ENCODE measurements around the gene IL17RE.
"Not testable (repeated sequence)": the region's sequence is repeated elsewhere in the genome, so short reads cannot be mapped to it uniquely, and the experiment has no call there.

The IL17RE gene

DNA sequence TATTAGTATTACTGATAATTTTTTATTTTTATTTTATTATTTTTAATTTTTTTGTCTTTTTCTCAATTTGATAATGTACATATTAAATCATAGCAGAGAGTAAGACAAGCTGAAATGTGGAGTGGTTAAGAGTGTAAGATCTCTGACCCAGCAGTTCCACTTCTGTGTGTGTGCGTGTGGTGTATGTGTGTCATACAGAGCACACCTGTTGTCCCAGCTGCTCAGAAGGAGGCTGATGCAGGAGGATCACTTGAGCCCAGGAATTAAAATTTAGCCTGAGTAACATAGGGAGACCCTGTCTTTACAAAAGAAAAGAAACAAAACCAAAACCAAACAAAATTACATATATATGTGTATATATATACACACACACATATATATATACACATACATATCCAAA lies 21.2 kb upstream of the IL17RE start:
- DNase-seq (ENCODE audit: low read depth) = no peak

DNA sequence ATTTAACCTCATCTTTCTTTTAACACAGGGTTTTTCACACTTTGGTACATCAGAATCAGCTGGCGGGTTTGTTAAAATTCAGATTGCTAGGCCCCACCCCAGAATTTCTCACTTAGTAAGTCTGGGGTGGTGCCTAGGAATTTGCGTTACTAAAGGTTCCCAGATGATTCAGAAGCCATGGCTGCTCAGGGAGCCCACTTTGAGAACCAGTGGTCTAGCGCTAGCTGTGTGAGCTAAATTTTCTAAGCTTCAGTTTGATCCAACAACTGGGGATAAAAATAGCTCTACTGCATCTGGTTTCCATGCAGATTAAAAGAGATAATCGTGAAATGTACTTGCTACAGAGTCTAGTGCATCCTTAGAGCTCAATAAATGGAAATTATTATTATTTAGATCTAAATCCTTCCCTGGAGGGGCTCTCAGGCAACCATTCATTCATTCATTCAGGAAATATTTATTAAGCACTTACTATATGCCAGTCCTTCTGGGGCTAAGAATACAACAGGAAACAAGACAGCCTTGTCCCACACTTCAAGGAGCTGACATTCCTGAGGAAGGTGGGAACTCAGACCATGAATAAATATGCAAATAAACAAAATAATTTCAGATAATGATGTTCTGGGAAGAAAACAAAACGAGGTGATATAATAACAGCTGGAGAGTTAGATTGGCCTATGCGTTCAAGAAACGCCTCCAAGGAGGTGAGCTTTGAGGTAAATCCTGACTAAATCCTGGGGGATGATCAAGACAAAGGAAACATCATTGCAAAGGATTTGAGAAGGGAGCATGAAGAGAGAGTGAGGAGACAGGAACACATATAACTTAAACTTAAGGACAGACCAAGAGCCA lies 18.7 kb upstream of the IL17RE start:
- DNase-seq (ENCODE audit: low read depth) = peak; percentile 37

DNA sequence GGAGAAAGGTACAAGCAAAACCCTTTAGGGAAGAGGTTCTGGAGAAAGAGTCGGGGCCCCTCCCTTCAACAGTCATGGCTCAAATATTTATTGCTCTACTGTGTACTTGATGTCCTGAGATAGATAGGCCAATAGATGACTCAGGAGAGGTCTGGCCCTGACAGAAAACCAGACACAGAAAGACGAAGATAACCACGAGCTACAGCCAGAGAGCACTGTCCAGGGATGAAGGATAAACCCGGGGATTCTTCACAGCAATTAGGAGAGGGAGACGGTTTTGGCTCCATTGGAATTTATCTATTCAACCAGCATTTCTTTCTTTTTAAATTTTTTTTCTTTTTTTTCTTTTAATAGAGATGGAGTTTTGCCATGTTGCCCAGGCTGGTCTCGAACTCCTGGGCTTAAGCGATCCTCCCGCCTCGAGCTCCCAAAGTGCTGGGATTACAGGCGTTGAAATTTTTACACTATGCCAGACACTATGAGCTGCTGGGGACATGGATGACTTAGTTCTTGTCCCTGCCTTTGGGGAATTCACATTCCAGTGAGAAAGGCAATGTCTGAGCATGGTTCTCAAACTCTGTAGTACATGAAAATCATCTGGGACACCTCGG lies 18.0 kb upstream of the IL17RE start:
- peak; percentile 73 for DNase-seq (ENCODE audit: low read depth)

DNA sequence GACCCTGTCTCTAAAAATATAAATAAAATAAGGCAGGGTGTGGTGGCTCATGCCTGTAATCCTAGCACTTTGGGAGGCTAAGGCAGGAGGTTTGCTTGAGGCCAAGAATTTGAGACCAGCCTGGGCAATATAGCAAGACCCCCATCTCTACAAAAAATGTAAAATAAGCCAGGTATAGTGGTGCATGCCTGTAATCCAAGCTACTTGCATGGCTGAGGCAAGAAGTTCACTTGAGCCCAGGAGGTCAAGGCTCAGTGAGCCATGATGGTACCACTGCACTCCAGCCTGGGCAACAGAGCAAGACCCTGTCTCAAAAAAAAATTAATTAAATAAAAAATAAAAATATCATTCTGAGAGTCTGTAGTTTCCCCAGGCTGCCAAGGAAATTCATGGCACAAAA lies 16.3 kb upstream of the IL17RE start:
- DNase-seq (ENCODE audit: low read depth) = no peak

DNA sequence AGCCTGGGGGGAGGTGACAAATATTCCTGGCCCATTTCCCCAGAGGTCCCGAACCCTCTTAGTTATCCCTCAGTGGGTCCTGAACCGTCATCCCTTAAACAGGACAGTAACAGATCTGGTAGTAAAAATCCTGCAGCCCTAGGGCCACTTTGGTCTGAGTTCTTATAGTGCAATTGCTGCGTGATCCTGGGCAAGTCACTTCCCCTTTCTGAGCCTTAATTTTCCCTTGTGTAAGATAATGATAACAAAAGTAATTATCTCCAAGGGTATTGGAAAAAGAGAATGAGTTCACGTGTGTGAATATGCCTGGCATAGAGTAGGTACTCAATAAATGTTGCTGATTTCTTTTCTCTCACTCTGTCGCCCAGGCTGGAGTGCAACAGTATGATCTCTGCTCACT lies 15.2 kb upstream of the IL17RE start:
- no peak for DNase-seq (ENCODE audit: low read depth)

DNA sequence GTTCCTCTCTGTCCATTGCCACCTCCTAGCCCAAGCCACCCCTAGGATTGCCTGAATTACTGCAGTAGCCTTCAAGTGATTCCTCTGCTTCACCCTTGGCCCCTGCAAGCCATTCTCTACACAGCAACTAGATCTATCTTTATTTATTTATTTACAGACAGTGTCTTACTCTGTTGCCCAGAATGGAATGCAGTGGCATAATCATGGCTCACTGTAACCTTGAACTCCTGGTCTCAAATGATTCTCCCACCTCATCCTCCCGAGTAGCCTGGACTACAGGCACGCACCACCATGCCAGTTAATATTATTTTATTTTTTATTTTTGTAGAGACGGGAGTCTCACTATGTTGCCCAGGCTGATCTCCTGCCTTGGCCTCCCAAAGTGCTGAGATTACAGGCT lies 14.1 kb upstream of the IL17RE start:
- no peak for DNase-seq (ENCODE audit: low read depth)

DNA sequence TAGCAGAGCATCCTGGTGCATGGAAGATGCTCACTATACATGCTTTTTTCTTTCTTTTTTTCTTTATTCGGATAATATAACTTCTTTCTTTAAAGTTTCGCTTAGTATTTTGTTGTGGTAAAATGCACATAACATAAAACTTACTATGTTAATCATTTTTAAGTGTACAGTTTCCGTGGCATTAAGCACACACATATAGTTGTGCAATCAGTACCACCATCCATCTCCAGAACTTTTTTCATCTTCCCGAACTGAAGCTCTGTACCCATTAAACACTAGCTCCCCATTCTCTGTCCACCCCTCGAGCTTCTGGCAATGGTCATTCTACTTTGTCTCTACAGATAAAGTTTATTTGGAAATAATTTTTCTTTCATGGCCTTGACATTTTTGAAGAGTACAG lies 13.2 kb upstream of the IL17RE start:
- no peak for DNase-seq (ENCODE audit: low read depth)

DNA sequence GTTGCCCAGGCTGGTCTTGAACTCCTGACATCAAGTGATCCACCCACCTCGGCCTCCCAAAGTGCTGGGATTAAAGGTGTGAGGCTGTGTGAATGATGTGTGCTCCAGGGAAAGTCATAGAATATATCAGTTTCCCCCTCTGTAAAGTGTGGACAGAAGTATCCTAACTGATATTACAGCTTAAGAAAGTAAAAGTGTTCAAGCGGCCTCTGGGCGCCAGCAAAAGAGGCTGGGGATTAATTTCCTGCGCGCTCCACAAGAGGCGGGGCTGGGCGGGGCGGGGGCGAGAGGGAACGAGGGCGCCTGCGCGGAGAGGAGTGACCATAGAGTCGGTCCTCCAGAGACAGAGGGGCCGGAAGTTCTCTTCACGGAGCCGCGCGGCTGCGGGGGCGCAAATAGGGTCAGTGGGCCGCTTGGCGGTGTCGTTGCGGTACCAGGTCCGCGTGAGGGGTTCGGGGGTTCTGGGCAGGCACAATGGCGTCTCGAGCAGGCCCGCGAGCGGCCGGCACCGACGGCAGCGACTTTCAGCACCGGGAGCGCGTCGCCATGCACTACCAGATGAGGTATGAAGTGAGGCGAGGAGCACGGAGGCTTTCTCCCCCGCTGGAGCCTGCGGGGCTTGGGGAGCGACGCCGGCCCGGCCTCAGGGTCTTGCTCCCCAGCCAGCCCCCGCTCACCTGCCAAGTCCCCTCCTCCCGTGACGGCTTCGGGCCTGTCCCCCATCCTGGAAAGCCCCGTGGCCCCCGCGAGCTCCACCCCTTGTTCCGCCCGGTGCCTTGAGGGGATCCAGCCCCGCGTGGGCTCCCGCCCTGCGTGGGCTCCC lies 12.2 kb upstream of the IL17RE start, which contains the start of gene JAGN1:
TSS of gene JAGN1 (plus strand) at position 362 of the 823 bp plus-strand sequence. CDS start at position 475, 113 bp downstream.
- DNase-seq (ENCODE audit: low read depth) = peak; percentile 45

DNA sequence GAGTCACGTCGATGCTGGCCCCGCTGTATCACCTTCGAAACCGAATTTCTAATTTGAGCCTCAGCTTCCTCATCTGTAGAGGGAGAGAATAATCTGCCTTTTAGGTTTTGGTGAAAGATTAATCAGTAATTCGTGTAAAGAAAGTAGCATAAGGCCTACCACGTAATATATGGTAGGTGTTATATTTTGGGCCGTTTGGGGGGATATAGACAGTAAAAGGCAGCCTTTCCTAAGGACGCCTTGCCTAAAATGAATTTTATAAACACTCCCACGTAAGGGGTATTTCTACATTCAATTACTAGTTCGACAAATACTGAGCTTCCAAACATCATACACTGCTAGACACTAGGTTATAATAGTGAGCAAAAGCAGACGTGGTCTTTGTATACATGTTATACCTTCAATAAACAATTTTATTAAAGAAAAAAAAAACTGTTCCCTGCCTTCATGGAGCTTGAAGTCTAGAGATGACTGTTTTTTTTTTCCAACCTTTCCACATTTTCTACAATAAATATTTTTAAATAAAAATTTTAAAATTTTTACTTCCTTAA lies 11.5 kb upstream of the IL17RE start:
- no peak for DNase-seq (ENCODE audit: low read depth)

DNA sequence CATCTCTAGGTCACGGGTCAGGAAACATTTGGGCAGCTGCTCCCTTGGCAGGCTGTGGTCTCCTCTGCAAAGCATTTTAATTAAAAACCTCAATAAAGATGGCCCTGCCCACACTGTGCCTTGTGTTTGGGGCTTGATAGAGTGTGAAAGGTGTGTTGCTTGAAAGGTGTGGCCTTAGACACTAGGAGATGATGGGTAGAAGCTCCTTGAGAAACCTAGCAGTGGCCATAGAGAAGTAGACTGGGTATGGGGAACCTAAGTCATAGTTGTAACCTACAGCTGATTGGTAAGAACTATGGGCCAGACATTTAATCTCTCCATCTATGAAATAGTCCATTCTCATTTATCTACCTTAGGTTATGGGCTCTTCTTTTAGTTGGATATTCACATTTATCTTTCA lies 8.9 kb upstream of the IL17RE start:
- no peak for DNase-seq (ENCODE audit: low read depth)

DNA sequence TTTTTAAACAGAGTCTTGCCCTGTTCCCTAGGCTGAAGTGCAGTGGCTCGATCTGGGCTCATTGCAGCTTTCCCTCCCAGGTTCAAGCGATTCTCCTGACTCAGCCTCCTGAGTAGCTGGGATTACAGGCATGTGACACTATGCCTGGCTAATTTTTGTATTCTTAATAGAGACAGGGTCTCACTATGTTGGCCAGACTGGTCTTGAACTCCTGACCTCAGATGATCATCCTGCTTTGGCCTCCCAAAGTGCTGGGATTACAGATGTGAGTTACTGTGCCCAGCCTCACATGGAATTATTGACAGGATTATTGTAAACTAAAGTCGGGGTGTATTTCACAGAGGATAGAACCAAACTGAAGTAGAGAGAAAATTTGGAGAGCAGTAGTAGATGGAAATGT lies 6.9 kb upstream of the IL17RE start:
- not testable (repeated sequence) for DNase-seq (ENCODE audit: low read depth)

DNA sequence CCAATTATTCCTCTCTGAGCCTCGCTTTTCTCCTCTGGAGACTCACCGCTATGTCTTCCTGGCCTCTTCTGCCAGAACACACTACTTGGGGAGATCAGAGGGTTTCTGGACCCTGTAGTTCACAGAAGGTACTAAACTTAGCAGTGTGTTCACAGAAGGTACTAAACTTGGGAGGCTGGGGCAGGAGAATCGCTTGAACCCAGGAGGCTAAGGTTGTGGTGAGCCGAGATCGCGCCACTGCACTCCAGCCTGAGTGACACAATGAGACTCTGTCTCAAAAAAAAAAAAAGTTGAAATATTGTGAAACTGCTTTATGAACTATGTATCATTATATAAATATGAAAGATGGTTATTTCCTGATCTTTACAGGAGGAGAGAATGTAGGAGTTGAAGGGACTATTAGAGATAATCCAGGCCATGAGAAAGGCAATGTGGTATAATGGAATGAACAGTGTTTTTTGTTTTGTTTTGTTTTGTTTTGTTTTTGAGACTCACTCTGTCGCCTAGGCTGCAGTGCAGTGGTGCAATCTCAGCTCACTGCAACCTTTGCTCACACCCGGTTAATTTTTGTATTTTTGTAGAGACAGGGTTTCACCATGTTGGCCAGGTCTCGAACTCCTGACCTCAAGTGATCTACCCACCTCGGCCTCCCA lies 5.8 kb upstream of the IL17RE start:
- DNase-seq (ENCODE audit: low read depth) = not testable (repeated sequence)

DNA sequence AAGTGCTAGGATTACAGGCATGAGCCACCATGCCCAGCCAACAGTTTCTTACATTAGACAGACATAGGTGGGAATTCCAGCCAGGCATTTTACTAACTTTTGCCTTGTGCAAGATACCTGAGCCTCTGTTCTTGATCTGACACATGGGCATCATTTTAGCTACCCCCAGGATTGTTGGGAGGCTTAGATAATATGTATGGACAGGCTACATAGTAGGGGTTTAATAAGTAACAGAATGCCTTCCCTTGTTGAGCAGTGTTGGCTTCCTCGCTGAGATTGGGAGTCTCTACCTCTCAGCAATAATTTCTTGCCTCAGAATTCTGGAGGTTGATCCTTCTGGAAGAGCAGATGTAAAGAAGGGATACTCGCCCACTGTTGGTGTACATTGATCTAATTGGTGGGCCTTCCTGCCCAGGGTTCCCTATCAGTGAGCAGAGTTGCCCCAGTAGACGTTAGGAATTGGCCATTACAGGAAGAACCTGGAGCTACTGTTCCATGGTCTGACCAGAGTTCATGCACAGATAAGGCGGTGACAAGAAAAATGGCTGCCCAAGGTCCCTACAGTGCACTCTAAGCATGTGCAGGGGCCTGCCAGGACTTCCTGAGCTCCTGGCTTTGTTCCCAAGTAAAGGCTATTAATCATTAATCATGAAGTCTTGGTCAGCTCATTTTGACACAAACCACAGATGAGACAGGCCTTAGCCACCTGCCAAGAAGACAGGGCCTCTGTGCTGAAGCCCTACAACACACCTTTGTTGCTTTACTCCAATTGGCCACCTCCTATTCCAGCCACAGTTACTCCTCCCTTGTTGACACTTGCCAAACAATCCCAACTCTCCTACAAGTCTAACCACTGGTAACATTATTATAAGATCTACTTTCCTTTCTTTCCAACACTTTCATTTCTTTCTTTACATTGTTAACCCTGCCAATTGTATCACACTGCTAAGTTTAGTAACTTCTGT lies 5.0 kb upstream of the IL17RE start:
- DNase-seq (ENCODE audit: low read depth) = no peak

DNA sequence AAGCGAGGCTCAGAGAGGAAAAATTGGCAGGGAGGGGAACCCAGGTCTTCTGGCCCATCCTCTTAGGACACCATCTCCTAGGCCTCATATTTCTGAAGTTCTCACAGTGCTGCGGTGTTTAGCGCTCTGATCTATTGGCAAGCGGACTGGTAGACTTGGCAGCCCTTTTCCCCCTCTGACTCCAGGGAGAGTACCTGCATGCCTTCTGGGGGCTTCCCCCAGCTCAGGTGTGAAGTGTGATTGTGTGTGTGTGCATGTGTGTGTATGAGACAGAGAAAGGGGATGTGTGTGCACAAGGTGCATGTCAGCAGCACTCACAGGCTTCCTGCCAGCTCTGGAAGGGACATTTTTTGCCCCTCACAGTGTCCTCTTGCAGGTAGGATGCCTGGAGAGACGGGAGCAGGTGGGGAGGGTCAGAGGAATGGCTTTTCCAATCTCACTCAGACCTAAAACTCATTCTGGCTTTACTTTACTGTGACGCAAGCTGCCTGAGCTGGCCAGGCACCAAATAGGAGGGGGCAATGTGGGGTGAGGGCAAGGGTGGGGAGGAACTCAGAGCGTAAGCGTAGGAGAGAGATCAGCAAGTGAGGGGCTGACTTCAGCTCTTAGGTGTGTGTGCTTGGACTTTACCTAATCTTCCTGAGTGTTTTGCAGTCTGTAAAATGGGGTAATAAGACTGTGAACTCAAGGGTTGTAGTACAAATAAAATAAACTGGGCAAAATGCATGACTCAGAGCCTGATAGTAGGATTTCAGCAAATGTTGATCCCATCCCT lies 4.0 kb upstream of the IL17RE start:
- DNase-seq (ENCODE audit: low read depth) = no peak

DNA sequence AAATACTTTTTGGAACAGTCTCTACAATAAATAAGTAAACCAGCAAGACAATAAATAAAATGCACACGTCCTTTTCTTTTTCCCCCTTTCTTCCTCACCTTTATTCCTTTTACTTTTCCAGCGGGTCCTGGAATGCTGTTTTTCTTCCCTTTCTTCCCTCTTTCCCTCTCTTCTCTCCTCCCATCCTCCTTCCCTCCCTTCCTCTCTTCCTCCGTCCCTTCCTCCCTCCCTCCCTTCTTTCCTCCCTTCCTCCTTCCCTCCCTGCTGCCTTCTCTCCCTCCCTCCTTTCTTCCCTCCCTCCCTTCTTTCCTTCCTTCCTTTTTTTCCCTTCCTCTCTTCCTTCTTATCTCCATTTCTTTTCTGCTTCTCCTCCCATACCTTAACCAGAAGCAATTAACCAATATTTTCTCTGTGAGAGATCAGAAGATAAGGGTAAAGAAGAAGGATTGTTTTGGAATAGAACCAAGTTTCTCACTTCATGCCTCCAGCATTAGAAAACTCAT lies 3.3 kb upstream of the IL17RE start:
- DNase-seq (ENCODE audit: low read depth) = no peak

DNA sequence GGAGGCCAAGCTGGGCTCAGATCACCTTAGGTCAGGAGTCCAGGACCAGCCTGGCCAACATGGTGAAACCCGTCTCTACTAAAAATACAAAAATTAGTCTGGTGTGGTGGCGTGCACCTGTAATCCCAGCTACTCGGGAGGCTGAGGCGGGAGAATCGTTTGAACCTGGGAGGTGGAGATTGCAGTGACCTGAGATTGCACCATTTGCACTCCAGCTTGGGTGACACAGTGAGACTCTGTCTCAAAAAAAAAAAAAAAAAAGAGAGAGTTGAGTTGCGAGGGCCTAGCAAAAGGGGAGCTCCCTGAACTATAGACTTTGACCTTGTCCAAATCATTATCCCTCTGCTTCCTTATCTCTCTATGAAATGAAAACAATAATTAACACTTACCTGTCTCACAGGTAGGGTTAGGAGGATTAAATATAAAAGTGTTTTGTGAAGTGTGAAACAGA lies 1.7 kb upstream of the IL17RE start:
- not testable (repeated sequence) for DNase-seq (ENCODE audit: low read depth)

DNA sequence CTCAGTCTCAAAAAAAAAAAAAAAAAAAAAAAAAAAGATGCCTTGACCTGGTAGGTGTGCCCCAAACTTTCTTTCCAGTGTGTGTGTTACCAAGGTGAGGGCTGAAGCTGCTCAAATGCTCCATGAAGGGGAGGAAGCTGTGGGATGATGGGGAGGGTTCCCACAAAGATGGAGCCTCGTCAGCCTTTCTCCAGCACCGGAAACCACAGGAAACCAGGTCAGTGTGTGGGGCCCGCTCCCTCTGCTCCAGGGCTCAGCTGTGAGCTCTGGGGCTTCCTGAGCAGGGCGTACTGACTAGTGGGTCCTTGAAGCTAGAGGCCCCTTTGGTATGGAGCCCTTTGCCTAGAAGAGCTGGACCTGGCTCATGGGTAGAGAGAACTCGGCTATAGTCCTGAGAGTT lies 681 bp upstream of the IL17RE start:
- DNase-seq (ENCODE audit: low read depth) = no peak

DNA sequence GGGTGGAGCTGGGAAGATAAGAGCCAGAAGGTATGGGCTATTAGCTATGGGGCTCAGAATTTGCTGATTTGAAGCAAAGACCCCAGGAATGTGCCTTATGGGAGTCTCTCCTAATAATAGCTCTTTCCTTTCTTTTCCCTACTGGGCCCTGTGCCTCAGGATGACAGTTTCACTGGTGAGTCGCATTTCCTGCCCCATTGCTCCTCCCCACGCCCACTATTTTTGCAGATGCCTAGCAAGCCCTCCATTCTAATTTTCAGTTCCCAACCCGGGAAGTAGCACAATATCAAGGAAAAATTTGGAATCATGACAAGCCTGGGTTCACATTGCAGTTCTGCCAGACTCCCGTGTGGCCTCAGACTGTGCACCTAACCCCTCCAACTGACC lies 583 bp downstream of the IL17RE start:
- DNase-seq (ENCODE audit: low read depth) = no peak

DNA sequence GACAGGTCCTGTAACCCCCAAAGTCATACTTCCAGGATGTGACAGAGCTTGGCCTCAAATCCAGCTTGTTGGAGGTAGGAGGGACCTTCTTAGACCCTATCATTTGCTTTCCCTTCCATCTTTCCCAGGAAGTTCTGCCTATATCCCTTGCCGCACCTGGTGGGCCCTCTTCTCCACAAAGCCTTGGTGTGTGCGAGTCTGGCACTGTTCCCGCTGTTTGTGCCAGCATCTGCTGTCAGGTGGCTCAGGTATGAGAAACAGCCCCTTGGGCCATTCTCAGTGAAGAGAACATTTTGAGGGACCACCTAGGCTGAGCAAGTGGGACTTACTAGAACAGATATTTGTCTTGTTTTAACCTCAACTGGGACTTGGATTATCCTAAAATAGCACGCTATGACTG lies 1.3 kb downstream of the IL17RE start:
- DNase-seq (ENCODE audit: low read depth) = no peak

DNA sequence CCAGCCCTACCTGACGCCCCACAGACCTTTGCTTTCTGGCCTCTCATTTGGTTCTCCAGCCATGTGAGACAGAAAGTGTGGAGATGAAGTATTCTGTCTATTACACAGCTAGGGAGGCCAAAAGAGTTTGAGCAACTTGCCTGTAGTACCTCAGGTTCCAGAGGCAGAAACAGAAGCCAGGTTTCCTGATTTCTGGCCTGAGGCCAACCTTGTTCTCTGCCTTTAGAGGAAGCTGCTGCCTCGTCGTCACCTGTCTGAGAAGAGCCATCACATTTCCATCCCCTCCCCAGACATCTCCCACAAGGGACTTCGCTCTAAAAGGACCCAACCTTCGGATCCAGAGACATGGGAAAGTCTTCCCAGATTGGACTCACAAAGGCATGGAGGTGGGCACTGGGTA lies 3.8 kb downstream of the IL17RE start:
- DNase-seq (ENCODE audit: low read depth) = no peak
